Measurements from ENCODE around the gene SLC30A2. TPM values are rescaled to one million over a fixed set of nuclear protein-coding genes. Genes with fewer than 3 reads are reported as not detected.

The SLC30A2 gene
- polyA plus RNA-seq, 1 donor: 5.4 TPM

GRCh38 chr1:26041978-26042377, 3.9 kb downstream of the SLC30A2 start:
- no peak for DNase-seq

DNA sequence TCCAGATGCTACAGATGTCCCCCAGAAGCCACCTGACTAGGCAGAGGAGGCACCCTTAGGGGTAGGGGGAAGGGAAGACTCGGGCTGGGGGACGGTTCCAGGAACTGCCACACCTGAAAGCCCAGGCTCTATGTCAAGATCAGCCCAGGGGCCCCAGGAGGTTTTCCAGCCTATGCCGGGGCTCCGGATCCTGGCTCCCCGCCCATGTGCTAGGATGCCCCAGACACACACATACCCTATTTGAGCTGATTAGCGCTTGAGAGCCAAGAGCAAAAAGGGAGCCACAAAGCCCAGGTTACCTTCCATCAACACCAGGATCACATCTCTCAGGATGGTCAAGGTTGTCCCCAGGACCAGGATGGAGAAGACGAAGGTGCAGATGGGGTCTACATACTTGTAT, 4.5 kb downstream of the SLC30A2 start:
- DNase-seq: no peak

- DNase-seq: no peak
Measured at GRCh38 chr1:26038904-26039303, 7.0 kb downstream of the SLC30A2 start.

DNA sequence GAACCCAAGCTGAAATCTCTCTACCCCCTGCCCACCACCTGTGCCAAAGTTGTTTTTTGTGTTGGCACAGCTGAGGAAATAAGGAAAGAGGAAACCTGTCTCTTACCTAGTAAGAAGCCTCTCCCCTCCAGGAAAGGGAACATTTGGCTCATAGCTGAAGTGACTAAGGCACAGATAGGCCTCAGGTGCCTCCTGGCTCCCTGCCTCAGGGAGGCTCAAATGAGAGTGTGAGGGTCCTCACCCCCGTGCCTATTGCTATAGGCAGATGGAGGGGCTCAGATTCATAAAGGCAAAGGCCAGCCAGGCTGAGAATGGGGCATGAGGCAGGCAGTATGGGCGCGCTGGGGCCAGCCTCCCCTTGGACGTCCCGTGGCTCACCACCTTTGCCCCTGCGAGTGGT, 7.4 kb downstream of the SLC30A2 start:
- DNase-seq: no peak

DNA sequence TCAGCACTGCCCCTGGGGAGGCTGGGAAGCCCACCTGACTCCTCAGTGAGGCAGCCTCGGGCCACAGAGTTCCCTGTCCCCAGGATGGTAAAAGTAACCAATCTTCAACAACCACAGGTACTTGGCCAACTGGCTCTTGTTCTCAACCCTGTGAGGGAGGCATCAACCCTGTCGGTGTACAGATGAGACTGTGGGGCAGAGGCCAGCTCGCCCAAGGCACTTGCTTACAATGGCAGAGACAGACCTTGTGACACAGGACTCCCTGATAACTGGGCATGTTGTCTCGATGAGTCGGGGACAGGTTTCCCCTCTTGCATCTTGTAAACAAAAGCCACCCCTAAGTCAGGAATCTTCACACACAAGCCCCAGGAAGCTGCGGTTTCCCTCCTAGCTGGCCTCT, 8.0 kb downstream of the SLC30A2 start:
- DNase-seq: no peak

DNA sequence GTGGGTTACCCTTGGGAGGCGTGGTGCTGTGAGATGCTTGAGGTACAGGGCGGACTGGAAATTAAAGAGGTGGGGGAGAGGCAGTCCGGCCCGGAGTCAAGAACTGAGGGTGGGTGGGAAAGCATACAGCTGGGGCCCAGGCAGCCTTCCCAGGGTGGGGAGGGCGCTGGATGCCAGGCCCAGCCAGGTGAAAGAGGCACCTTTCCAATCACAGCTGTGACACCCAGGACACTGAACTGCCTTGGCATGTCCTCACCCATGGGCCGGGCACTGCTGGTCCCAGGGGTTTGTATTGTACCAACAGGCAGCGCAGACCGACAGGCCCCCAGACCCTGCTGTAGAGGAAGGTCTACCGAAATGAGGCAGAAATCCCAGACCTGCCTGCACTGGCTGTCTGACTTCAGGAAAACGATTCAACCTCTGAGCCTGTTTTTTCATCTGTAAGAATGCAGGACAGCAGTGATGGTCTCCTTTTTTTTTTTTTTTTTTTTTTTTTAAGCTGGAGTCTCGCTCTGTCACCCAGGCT, 9.1 kb downstream of the SLC30A2 start:
- no peak for DNase-seq

DNA sequence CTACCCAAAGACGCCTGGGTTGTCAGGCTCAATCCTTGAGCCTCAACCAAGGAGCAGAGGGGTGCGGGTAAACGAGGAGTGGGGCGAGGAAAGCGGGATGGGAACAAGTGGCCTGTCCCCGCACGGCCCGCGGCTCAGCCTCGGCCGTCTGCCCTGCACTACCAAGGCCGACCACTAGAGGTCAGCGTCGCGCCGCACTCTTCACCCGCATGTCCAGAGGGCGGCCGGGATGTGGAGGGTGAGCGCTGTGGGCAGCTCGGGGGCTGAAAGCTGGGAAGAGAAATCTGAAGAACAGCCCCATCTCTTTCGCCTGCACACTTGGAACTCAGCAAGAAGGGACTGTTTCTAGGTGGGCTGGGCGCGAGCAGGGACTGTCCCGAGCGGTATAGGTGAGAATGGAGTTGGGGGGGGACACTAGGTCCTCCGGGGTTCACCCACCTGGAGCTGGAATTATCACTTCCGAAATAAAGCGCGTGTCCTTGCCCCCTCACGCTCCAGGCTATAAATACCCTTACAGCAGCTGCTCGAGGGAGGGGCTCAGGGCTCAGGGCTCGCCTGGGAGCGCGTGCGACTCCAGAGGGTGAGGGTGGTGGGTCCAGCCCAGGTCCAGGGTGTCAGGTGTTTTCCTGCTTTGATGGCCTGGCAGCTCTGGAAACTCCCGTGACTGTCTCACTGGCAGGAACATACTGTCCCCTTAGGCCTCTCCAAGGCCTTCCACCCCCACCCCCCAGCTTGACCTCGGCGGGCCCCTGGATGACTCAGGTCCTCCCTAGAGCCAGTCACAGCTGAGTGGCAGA, 9.8 kb downstream of the SLC30A2 start:
- peak; percentile 75 for DNase-seq

DNA sequence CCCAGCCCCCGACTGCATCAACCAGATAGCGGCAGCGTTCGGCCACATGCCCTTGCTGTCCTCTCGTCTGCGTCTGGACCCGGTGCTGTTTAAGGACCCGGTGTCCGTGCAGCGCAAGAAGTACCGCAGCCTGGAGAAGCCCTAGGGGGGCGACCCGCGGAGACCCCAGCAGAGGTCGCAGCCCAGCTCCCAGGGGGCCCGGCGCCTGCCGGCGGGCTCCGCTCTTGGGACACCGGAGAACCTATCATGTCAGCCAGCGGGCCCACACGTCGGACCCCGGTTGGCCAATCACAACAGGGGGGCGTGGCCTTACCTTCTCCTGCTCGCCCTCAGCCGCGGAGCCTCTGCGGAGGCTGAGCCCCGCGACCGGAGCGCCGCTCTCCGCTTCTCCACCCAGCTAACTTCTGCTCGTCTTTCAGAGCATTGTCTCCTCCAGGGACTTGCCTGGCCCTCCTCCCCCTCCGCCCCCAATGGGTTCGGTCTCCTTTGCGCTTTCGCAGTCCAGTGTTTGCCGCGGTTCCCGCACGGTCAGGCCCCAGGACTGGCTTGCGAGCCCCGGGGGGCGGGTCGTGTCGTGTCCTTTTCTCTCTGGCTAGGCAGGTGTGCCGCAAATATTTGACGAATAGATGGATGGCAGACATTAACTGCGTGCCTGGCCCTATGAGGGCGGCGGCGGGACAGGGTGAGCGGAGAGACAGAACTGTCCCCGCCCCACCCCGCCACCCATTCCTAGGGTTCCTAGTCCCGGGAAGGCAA, 10.5 kb downstream of the SLC30A2 start:
- peak; percentile 89 for DNase-seq

- no peak for DNase-seq
Measured at GRCh38 chr1:26034504-26035202, 11.3 kb downstream of the SLC30A2 start.

- DNase-seq: no peak
Measured at GRCh38 chr1:26032656-26033357, 13.1 kb downstream of the SLC30A2 start.

DNA sequence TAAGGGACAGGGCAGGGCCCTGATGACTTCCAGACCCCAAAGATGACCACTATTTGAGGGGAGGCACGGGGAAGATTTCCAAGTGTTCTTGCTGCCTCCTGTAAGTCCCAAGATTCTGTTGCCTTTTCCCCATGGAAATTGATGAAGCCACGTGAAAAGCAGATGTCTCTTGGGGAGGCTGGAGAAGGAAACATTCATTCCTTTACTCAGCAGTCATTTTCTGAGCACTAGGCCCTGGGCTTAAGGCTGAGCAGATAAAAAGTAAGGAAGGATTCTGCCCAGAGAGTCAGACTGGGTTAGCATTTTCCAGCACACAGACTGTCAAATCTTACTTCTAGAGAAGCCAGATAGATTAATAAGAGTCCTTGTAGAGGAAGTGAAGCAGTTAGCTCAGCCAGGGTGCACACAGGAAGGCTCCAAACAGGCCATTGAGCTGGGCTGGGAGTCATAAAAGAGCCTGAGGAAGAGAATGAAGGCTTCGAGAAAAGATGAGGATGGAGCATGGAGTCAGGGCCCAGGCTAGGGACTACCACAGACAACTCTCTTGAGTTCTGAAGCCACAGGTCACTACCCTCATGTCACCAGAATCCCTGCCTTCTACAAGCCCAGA, 14.2 kb downstream of the SLC30A2 start:
- DNase-seq: no peak

DNA sequence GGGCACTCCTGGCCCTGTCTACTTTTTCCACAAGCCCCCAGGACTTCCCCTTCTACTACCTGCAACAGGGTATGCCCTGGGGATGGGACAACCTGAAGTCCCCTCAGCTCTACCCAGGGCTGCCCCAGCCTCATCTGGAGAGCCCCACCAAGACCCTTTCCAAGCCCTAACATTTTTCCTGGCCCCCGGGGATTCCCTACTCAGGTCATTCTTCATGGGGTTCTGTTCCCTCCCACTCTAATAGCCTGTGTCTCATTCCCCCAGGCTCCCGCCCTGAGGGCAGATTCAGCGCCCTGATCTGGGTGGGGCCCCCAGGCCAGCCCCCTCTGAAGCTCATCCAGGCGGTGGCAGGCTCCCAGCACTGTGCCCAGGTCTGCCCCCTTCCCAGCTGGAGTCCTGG, 14.7 kb downstream of the SLC30A2 start:
- DNase-seq: no peak

- no peak for DNase-seq
Measured at GRCh38 chr1:26029864-26030481, 15.9 kb downstream of the SLC30A2 start.

GRCh38 chr1:26029054-26029863, 16.7 kb downstream of the SLC30A2 start:
- DNase-seq: no peak

GRCh38 chr1:26028490-26028980, 17.4 kb downstream of the SLC30A2 start:
- no peak for DNase-seq

DNA sequence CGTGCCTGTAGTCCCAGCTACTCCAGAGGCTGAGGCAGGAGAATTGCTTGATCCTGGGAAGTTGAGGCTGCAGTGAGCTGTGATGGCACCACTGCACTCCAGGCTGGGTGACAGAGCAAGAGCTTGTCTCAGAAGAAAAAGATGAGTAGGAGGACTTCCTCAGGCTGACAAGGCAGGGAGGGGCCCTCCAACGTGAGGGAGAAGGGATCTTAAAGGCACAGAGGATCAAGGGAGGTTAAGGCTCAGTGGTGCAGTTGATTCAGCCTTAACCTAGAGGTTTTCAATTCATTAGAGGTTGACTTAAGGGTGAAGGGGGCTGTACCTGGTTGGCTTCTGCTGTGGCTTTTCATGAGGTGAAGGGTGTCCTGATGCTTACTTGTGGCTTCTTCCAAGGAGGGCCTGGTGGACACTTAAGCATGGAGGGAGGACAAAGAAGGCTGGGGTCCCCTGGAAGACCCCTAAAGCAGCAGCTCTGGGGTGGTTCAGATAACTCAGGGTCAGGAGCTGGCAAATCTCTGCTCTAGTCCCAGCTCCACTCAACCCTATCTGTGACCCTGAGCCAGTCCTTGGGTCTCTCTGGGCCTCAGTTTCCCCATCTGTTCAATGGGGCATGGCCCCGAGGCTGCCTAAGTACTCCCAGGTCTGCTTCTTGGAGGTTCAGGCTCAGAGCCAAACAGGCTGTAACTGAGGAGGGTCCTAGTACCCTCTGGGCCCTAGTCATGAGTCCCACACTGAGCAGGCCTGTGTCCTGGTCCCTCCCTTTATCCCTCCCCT, 18.0 kb downstream of the SLC30A2 start:
- DNase-seq: no peak

GRCh38 chr1:26025517-26025916, 20.4 kb downstream of the SLC30A2 start:
- DNase-seq: no peak

DNA sequence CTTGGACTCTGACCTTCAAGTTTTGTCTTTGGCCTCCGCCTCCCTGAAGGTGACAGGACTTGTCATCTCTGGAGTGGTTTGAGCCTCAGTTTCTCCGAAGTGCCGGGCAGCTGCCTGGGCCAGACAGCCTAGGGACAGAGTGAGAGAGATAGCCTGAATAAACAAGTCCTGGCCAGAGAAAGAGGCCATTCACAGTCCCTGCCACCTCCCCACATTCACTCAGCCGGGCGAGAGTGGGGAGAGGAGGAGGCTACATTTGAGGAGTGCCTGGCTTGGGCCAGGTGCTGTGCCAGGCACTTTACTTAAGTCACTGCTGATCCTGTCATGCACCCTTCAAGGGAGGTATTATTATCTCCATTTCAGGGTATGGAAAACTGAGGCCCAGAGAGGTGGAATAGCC, 20.9 kb downstream of the SLC30A2 start:
- no peak for DNase-seq

GRCh38 chr1:26023826-26024225, 22.1 kb downstream of the SLC30A2 start:
- no peak for DNase-seq
